Activated CD4-positive, alpha-beta T cell treated with anti-CD3 and anti-CD28 coated beads, Interleukin-10, Interleukin-2, amounts not matched to agents 100 ng/mL and 50 ng/mL, durations not matched to agents 16 hours and 8 hours (primary cell): ENCODE measurements around the gene KANSL1.
"Not testable (repeated sequence)": the region's sequence is repeated elsewhere in the genome, so short reads cannot be mapped to it uniquely, and the experiment has no call there.

Experiments
- DNase-seq: peaks from one replicate; pipeline ENCODE4 v3.0.0-alpha.2; 2020

The KANSL1 gene, protein sequence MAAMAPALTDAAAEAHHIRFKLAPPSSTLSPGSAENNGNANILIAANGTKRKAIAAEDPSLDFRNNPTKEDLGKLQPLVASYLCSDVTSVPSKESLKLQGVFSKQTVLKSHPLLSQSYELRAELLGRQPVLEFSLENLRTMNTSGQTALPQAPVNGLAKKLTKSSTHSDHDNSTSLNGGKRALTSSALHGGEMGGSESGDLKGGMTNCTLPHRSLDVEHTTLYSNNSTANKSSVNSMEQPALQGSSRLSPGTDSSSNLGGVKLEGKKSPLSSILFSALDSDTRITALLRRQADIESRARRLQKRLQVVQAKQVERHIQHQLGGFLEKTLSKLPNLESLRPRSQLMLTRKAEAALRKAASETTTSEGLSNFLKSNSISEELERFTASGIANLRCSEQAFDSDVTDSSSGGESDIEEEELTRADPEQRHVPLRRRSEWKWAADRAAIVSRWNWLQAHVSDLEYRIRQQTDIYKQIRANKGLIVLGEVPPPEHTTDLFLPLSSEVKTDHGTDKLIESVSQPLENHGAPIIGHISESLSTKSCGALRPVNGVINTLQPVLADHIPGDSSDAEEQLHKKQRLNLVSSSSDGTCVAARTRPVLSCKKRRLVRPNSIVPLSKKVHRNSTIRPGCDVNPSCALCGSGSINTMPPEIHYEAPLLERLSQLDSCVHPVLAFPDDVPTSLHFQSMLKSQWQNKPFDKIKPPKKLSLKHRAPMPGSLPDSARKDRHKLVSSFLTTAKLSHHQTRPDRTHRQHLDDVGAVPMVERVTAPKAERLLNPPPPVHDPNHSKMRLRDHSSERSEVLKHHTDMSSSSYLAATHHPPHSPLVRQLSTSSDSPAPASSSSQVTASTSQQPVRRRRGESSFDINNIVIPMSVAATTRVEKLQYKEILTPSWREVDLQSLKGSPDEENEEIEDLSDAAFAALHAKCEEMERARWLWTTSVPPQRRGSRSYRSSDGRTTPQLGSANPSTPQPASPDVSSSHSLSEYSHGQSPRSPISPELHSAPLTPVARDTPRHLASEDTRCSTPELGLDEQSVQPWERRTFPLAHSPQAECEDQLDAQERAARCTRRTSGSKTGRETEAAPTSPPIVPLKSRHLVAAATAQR (N-terminal part only)

DNA sequence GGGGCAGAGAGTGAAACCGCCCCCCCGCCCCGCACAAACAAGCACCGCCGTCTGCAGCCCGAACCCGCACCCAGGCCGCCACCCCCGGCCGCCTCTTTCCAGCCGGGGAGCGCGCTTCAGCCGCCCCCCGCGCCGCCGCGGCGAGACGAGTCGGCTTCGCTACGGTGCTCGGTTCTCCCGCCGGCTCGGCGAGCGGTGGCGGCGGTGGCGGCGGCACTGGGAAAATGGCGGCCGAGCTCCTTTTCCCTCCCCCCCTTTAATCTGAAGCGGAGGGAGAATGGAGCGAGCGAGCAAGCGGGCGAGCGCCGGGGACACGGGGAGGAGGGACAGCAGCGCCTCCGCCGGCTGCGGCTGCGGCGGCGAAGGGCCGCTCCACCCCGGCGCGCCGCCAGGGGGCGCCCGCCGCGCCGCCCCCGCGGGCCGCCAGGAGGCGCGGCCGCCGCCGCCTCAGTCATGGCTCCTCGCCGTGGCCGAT is at the start of gene KANSL1:
Gene KANSL1 (minus strand): TSS at position 279 of the 475 bp plus-strand sequence. CDS start 21,286 bp downstream, outside the sequence.
- peak; percentile 95 for DNase-seq

DNA sequence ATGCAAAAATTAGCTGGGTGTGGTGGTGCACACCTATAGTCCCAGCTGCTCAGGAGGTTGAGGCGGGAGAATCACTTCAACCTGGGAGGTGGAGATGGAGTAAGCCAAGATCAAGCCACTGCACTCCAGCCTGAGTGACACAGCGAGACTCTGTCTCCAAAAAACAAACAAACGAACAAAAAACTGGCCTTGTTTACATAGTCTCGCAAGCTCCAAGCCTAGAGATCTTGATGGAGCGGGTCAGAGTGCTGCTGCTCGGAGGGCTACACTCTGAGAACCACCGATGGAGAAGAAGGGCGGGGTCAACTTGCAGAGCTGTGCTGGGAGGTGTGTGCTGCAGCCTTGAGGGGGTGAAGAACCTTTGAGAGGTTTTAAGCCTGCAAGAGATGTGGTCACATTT is 38.1 kb upstream of the KANSL1 start:
- DNase-seq = not testable (repeated sequence)

DNA sequence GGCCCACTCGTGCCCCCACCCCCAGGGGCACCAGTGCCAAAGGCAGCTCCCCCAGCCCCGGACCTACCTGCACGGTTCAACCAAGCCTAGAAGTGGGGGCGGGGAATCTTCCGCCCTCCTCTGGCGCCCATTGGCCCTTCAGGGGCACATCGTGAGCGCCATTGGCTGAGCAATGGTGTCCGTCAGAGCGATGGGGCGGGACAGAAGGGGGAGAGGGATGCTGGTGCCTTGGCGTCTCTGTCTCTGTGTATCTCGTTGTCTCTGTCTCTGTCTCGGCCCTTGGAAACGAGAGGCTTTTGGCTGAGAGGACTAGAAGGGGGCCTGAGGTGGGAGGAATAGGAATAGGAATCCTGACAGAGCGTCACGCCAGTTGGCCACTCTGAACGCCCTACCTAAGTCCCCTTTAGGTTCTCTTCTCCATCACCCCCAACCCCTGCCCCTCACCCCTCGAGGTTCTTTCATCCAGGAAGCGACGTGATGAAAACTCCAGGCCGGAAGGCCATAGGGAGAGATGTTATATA is 32.1 kb upstream of the KANSL1 start:
- DNase-seq = peak; percentile 97

DNA sequence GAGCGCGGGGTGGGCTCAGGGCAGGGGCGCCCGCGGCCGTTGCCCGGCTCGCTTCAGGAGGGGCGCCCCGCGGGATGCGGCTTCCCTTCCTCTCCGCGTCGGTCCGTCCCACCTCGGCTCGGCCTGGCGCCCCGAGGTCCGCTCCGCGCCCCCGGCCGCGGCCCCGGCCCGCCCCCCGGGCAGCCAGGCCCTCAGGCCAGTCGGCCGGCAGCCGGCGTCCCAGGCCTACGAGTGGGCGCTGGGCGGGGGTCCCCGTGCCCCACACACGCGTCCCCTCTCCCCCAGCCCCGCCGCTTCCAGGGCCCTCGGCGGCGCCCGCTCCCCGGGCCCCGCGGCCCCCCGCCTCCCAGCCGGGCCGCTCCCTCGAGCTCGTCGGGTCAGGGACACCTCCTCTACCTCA is 31.6 kb upstream of the KANSL1 start:
- not testable (repeated sequence) for DNase-seq

DNA sequence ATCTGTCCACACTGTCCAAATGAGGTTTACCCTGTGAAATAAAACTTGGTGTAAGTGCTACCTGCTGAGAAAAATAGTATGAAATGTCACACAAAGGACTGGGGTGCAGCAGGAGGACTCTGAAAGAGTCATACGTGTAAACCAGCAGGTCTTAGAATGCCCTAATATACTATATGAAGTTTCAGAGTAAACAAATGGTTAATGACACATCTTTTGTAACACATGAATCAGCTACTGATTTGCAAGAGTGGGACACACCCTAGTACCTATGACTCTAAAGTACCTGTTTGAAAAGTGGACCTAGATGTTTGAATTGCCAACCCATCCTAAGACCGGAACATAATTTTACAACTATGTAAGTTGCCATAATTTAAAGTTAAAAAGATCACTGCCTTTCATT is 29.8 kb upstream of the KANSL1 start:
- DNase-seq = peak; percentile 15

DNA sequence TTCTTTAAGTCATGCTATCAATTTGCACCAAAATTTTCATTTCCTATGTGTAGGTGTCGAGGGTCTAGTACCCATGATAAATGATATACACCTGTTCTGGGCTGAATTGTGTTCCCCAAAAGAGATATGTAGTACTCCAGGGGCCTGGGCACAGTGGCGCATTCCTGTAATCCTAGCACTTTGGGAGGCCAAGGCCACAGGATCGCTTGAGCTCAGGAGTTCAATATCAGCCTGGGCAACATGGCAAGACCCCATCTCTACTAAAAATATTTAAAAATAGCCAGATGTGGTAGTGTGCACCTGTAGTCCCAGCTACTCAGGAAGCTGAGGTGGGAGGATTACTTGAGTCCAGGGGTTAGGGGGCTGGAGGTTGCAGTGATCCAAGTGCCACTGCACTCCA is 23.5 kb upstream of the KANSL1 start:
- no peak for DNase-seq

DNA sequence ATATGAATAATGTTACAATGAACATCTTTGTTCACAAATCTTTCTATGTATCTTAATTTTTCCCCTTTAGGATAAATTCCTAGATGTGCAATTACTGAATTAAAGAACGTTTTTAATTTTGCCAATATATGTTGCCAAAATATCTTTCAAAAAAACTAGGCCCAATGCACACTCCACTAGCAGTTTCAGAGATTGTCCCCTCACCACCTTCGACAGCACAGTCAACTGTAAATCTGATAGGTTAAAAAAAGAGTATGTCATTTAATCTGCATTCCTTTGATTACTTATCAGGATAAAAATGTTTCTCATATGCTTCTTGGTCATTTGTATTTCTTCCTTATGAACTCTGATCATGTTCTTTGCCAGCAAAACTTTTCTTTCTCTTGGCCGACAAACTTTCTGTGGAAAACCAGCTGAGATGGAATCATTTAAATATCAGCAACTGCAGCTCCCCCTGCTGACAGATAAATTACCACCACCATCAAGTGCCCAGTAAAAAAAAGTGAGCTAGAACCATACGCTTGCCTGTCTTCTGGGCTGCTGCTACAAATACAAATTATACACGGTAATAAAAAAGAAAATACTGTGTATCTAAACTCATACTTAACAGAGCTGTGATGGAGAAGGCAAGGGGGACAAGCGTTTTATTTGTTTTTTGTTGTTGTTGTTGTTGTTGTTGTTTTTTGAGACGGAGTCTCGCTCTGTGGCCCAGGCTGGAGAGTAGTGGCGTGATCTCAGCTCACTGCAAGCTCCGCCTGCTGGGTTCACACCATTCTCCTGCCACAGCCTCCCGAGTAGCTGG is 19.6 kb upstream of the KANSL1 start:
- peak; percentile 72 for DNase-seq

DNA sequence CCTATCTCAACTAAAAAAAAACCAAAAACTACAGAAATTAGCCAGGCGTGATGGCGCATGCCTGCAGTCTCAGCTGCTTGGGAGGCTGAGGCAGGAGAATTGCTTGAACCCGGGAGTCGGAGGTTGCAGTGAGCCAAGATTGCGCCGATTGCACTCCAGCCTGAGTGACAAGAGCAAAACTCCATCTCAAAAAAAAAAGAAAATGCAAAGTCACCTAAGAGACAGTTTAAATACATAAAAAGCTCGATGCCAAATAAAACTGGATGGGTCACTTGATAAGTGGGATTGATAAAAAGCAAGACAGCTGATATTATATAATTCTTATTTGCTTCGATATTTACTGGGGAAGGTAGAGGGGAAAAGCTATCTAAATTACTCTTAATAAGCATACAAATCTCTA is 15.8 kb upstream of the KANSL1 start:
- DNase-seq = no peak

DNA sequence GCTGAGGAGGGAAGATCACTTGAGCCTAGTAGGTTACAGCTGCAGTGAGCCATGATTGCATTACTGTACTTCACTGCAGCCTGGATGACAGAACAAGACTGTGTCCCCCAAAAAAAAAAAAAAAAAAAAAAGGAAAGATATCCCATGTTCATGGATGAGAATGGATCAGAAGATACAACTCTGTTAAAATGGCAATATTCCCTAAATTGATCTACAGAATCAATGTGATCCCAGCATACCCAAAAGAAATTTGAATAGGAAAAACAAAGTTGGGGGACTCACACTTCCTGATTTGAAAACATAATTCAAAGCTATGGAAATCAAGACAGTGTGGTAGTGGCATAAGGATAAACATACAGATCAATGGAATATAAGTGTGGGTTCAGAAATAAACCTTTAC is 12.7 kb upstream of the KANSL1 start:
- no peak for DNase-seq

DNA sequence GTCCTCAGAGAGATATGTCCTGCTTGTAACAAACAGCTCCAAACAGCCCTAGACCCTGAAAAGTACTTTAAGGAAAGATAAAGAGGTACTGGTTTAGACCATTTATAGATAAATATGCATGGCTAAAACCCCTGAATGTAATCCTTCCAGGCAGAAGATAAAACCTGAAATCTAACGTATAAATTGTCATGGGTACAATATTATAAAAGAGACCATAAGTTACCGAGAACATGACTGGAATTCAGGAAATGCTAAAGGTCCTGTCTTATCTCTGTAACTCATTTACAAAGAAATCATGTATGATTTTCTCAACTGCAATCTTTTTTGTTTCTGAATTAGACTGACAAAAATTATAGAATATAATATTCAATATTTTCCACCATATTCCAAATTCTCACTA is 9.2 kb upstream of the KANSL1 start:
- DNase-seq = no peak

DNA sequence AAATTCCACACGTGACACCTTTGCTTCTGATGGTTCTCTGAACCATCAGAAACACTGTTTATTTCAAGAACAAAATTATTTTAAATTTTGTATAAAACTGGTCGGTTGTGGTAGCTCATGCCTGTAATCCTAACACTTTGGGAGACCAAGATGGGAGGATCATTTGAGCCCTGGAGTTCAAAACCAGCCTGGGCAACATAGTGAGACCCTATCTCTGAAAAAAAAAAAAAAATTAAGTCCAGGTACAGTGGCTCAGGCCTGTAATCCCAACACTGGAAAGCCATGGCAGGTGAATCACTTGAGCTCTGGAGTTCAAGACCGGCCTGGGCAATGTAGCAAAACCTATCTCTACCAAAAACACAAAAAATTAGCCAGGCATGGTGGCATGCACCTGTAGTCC is 8.3 kb upstream of the KANSL1 start:
- no peak for DNase-seq

DNA sequence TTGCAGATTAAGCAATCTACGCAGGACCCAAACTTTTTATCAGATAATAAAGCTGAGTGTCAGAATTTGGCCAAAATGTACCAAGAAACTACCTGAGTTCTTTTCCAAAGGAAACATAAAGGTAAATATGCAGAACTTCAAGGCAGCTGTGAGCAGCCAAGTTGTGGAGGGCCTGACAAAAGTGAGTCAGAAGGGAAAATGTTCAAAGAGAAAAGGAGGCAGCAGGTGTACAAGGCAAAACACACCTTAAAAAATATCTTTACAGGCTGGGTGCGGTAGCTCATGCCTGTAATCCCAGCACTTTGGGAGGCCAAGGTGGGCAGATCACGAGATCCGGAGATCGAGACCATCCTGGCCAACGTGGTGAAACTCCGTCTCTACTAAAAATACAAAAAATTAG is 7.0 kb upstream of the KANSL1 start:
- no peak for DNase-seq

DNA sequence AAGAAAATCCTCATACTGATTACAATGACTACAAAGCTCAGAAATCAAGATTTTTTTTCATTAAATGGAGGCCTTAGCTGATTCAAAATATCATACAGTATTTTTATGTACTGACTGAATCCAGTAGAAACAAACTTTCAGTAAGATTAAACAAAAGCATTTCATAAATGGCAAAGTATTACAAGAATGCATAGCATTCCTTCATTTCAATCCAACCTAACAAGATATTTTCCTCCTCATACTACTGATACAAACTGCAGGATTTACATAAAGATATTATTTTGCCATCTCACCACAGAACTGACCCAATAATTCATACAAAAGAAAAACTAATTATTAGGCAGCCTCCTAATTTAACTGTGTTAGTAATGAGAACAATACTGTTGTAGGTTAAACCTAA is 6.2 kb upstream of the KANSL1 start:
- no peak for DNase-seq

DNA sequence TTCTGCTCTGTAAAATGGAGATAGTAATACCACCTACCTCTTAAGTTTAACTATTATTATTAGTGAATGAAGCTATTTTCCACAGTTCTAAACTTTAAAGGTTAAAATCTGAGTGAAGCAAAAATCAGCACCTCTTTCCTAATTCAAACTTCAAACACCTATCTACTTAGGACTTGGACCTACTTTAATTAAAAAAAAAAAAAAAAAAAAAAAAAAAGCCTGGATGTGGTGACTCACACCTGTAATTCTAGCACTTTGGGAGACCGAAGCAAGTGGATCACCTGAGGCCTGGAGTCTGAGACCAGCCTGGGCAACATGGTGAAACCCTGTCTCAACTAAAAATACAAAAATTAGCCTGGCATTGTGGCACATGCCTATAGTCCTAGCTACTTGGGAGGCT is 5.0 kb upstream of the KANSL1 start:
- DNase-seq = no peak

DNA sequence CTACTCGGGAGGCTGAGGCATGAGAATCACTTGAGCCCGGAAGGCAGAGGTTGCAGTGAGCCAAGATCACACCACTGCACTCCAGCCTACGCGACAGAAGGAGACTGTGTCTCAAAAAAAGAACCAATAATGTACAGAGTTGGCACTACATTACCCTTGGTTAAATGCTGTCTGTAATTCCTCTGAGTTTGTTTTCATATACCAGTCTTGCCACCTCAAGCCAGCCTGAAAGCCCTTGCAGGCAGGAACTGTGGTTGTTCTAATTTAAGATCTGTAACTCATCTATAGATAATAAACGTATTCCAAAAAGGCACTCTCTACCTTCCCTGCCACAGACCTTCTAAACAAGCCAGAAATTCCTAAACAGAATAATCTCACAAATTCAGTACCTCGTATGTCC is 4.3 kb upstream of the KANSL1 start:
- DNase-seq = no peak

DNA sequence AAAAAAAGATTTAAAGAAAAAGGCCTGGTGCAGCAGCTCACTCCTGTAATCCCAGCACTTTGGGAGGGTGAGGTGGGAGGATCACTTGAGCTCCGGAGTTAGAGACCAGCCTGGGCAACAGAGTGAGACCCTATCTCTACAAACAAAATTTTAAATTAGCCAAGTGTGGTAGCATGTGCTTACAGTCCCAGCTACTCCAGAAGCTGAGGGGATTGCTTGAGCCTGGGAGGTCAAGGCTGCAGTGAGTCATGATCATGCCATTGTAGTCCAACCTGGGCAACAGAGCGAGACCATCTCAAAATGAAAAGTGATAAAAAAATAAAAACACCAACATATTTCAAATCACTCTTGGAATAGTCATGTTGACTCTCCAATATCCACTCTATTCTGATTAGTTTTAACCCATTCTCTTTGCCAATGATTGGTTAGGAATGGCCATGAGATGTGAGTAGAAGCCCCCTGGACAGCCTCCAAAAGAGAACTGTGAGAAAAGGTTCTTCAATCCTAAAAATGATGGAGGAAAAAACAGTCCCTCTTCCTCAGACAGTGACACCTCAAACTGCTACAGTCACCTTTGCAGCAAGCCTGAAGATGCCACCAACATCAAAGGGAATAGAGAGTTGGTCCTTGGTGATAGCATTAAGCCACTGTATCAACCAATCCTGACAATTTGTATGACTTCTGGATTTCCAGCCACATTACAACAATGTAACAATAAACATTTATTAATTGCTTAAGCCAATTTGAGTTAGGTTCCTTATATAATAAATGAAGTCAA is 2.9 kb upstream of the KANSL1 start:
- DNase-seq = peak; percentile 26

DNA sequence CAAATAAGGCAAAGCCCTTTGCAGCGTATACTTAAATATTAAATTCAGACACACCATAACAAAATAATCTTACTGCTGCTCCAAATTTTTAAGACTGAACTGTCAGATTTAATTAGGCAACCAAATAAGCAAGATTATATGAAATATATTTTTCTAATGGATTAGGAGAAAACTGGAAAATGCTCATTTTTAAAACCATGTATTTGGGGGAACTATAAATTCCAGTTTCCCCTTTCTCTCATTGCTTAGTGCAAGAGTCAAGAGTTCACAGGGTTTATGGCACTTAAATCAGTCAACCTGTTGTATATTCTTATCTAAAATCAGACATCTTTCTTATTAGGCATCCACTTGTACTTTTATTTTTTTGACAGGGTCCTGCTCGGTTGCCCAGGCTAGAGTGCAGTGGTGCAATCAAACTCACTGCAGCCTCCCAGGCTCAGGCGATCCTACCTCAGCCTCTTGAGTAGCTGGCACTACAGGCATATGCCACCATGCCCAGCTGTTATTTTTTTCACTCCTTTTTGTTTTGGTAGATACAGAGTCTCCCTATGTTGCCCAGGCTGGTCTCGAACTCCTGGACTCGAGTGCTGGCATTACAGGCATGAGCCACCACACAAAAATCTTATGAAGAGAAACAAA is 2.1 kb upstream of the KANSL1 start:
- DNase-seq = no peak

DNA sequence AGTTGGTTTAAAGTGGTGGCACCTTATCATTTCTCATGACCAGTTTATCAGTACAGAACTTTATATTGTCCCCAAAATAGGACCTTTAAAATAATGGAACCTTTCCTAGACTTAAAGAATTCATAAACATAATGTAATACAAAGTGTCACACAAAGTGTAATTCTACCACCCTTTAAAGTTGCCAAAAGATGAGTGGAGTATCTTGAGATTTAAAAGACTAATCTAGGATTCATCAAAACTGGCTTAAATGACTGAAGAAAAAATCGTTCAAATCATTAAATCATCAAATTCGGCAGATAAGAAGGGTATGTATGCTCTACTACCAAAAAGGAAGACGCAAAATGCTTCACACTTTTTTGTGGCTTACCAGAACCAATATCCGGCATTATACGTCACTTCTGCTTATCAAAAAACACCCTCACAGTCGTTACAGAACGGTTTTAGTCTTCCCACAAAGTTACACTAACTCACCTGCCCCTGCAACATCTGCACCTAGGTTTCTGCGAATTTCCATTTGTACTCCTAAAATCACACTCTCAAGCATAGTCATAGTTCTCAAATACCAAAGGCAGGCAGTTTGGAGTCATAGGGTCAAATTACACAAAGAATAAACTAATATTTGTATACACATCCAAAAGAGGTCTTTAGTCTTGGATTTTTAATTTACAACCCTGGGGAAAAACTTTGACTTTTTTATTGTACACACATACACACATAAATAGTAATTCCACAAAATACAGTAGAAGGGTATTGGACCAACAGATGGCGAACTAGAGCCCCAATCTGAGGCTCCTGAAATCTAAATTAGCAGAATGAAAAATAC is 1.4 kb upstream of the KANSL1 start:
- DNase-seq = peak; percentile 92

DNA sequence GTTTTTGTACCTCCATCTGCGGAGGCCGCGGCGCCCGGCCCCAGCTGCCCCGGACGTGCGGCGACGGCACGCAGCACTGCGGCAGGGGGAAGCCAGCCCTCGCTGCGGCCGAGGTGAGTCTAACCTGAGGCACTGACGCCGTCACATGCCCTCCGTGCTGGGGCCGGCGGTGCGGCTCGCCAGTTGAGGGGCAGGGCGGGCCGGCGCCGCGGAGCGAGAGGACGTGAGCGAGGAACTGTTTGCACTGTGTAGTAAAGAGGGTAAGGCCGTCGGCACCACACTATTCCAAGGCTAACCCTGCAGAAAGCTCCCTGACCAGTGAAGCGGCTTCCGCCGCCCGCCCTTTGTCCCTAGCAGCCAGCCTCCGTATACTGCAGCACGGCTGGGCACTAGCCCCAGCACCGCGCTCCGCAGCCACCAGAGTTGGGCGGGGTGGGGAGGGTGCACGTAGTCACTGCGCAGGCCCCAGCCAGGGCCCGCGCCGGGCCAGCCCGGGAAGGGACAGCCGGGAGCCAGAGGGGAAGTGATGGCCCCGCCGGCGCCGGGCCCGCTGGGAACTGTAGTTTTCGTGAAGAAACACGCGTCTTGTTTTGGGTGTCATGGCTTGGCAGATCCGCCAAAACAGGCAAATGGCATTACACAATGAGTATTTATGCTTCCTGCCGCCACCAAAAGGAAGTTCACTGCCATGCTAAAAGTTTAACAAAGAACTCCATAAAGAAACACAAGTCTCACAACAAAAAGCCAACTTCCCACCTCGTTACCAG is 580 bp upstream of the KANSL1 start:
- DNase-seq = peak; percentile 99
